AG09309 (cell line): Measurements from ENCODE around the gene GTF2F2.

Experiments used
- DNase-seq: peaks from one replicate; pipeline ENCODE4 v3.0.0-alpha.2; 2010; ENCODE audit warnings: low read depth
- H3K4me3 ChIP-seq: 2 replicates; pipeline ENCODE4 v1.5.1; 2011; ENCODE audit warnings: mild to moderate bottlenecking, low read depth, low read length, moderate library complexity; ENCODE audit not compliant: control insufficient read depth
- CTCF ChIP-seq: IDR thresholded peaks from 2 replicates; pipeline ENCODE4 v1.5.1; 2011; ENCODE audit warnings: mild to moderate bottlenecking, low read depth, low read length, inconsistent platforms; ENCODE audit not compliant: insufficient read depth, control insufficient read depth; ENCODE audit errors: missing control alignments

GTF2F2 gene

GRCh38 chr13:45120967-45121831 lies 889 bp downstream of the GTF2F2 start:
- H3K4me3 ChIP-seq, result peak overlapping the region; percentile 54
- no peak for DNase-seq
- TF ChIP-seq CTCF, result peak; percentile 33

- H3K4me3 ChIP-seq, result no peak overlapping the region
- no peak for TF ChIP-seq CTCF
- DNase-seq, result no peak
Observed at GRCh38 chr13:45122941-45123340, 2.6 kb downstream of the GTF2F2 start.

- no peak overlapping the region for H3K4me3 ChIP-seq
- no peak for DNase-seq
- no peak for TF ChIP-seq CTCF
Observed at GRCh38 chr13:45132369-45133064, 12.2 kb downstream of the GTF2F2 start.

GRCh38 chr13:45133396-45134118 lies 13.2 kb downstream of the GTF2F2 start:
- no peak for TF ChIP-seq CTCF
- H3K4me3 ChIP-seq, result no peak overlapping the region
- DNase-seq, result no peak

- TF ChIP-seq CTCF, result no peak
Observed at GRCh38 chr13:45136741-45137504, 16.6 kb downstream of the GTF2F2 start.

GRCh38 chr13:45137526-45137925 lies 17.2 kb downstream of the GTF2F2 start:
- no peak for DNase-seq
- TF ChIP-seq CTCF, result no peak
- H3K4me3 ChIP-seq, result no peak overlapping the region

More at GRCh38 chr13:45136741-45137504, 16.6 kb downstream of the GTF2F2 start:
- H3K4me3 ChIP-seq, result no peak overlapping the region
- no peak for DNase-seq
